ENCODE results near the gene ATP2B2. TPM values are rescaled to one million over a fixed set of nuclear protein-coding genes. Genes with fewer than 3 reads are reported as not detected.

Gene ATP2B2
- total and polyA plus RNA-seq, 10 of the 15 experiments (the other 5 are each of a cell fraction or from before 2014, with no cell fraction given): 0.04 TPM; not detected in 9

DNA sequence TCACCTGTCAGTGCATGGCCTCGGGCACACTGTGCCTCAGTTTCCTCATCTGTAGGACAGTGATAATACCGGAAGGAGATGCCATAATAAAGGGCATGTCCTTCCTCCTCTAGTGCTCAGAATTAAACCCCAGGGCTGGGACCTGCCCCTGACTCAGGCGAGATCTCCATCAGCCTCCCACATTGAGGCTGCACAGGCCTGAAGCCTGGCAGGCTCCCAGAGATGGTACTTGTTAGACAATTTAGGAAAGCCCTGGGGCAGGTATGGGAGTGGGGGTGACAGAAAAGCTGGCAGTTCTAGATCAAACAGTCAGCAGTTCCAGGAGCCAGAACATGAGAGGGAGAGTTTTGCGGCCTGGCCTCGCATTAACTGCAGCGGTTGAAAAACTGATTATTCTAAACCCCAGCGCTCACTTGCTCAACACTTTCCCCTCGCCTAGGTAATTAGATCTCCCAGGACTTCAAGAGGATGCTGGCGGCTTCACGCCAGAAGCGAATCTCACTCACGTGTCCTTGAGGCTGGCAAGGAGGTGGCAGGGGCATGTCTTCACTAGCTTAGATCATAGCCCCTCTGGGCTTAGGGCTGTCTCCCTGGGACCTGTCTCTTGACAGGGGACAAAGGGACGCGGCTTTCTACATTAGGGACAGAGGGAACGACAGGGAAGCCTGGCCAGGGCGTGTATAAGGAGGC, 73.1 kb downstream of the ATP2B2 start:
- no TSS peak for BruUV-seq (replicated peaks)
- FAIRE-seq: no peak
- ATAC-seq: no peak
- H3K4me3 ChIP-seq: no peak overlapping the region
- ChIA-PET CTCF (interaction anchor here (0.6 to 1.5 kb wide), 2 partner anchors 15 to 349 kb away, joined by 3 read pairs; no protein-coding TSS in a partner anchor), POLR2A (interaction anchor here (0.6 kb wide), 1 partner anchor 48 kb away, joined by 3 read pairs; no protein-coding TSS in a partner anchor), SMC1A (ENCODE audit: uncharacterized antibody, unreplicated experiment) (interaction anchor here (0.5 kb wide), 1 partner anchor 319 kb away, joined by 4 read pairs; no protein-coding TSS in a partner anchor), RAD21 (ENCODE audit: unreplicated experiment) (no interaction called here)
- no peaks in the 10 kb centered on the region for H3K79me2 ChIP-seq (ENCODE audit: control insufficient read depth, insufficient read depth, low read length)
- no peak overlapping the region for H2AFZ ChIP-seq (ENCODE audit: control insufficient read depth, low read depth, low read length)
- H3K9ac ChIP-seq (ENCODE audit: control insufficient read depth, insufficient read depth, low read length): no peak overlapping the region
- H3K36me3 ChIP-seq (ENCODE audit: control insufficient read depth in 2 of 2, insufficient read depth in 2 of 2, low read length in 1 of 2): no peaks in the 10 kb centered on the region
- H3K4me2 ChIP-seq (ENCODE audit: control insufficient read depth, insufficient read depth): no peak overlapping the region
- in situ Hi-C loops (cut with MboI) (no loop called here), intact Hi-C loops (cut with micrococcal nuclease; ENCODE audit: unreplicated experiment) (no loop called here)
- DNase-seq (ENCODE audit: low read depth, low spot score): no peak
- H3K27ac ChIP-seq (ENCODE audit: control insufficient read depth, insufficient read depth): no peak overlapping the region
- H3K27me3 ChIP-seq (replicated peaks in 1 of 2; ENCODE audit: control insufficient read depth in 2 of 2, insufficient read depth in 2 of 2, low read length in 1 of 2): no peaks in the 10 kb centered on the region
- peaks cover 5% of the 10 kb centered on the region for H3K4me1 ChIP-seq (ENCODE audit: control insufficient read depth, insufficient read depth, low read length)
- H3K9me3 ChIP-seq (replicated peaks; ENCODE audit: control insufficient read depth, insufficient read depth, low read length): no peaks in the 10 kb centered on the region
- H4K20me1 ChIP-seq (ENCODE audit: control insufficient read depth, insufficient read depth): no peaks in the 10 kb centered on the region
- WGBS (ENCODE audit: insufficient coverage, insufficient replicate concordance, low lambda C conversion rate, missing lambda C conversion rate): 60% methylated on average over 16 of the region's 16 CpGs
- TF ChIP-seq MXI1 (IDR thresholded peaks at IDR 0.05; ENCODE audit: low read depth, low read length) (no peak), SMC3 (IDR thresholded peaks at IDR 0.05; ENCODE audit: borderline replicate concordance, low read length) (no peak), STAT1 (conservative IDR thresholded peaks at IDR 0.05) (no peak), PAX8 (IDR thresholded peaks at IDR 0.05) (no peak), SP1 (IDR thresholded peaks at IDR 0.05; ENCODE audit: low read depth, low read length) (no peak), HDAC6 (IDR thresholded peaks at IDR 0.05; ENCODE audit: unreplicated experiment) (no peak), SMARCA5 (IDR thresholded peaks at IDR 0.05) (no peak), BMI1 (IDR thresholded peaks at IDR 0.05; ENCODE audit: borderline replicate concordance) (no peak), ZNF384 (IDR thresholded peaks at IDR 0.05; ENCODE audit: borderline replicate concordance, low read depth, low read length) (no peak)
- TF ChIP-seq, protein P1, sequence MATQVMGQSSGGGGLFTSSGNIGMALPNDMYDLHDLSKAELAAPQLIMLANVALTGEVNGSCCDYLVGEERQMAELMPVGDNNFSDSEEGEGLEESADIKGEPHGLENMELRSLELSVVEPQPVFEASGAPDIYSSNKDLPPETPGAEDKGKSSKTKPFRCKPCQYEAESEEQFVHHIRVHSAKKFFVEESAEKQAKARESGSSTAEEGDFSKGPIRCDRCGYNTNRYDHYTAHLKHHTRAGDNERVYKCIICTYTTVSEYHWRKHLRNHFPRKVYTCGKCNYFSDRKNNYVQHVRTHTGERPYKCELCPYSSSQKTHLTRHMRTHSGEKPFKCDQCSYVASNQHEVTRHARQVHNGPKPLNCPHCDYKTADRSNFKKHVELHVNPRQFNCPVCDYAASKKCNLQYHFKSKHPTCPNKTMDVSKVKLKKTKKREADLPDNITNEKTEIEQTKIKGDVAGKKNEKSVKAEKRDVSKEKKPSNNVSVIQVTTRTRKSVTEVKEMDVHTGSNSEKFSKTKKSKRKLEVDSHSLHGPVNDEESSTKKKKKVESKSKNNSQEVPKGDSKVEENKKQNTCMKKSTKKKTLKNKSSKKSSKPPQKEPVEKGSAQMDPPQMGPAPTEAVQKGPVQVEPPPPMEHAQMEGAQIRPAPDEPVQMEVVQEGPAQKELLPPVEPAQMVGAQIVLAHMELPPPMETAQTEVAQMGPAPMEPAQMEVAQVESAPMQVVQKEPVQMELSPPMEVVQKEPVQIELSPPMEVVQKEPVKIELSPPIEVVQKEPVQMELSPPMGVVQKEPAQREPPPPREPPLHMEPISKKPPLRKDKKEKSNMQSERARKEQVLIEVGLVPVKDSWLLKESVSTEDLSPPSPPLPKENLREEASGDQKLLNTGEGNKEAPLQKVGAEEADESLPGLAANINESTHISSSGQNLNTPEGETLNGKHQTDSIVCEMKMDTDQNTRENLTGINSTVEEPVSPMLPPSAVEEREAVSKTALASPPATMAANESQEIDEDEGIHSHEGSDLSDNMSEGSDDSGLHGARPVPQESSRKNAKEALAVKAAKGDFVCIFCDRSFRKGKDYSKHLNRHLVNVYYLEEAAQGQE (IDR thresholded peaks at IDR 0.05; ENCODE audit: low read depth, low read length): no peak
- TF ChIP-seq, protein P2, sequence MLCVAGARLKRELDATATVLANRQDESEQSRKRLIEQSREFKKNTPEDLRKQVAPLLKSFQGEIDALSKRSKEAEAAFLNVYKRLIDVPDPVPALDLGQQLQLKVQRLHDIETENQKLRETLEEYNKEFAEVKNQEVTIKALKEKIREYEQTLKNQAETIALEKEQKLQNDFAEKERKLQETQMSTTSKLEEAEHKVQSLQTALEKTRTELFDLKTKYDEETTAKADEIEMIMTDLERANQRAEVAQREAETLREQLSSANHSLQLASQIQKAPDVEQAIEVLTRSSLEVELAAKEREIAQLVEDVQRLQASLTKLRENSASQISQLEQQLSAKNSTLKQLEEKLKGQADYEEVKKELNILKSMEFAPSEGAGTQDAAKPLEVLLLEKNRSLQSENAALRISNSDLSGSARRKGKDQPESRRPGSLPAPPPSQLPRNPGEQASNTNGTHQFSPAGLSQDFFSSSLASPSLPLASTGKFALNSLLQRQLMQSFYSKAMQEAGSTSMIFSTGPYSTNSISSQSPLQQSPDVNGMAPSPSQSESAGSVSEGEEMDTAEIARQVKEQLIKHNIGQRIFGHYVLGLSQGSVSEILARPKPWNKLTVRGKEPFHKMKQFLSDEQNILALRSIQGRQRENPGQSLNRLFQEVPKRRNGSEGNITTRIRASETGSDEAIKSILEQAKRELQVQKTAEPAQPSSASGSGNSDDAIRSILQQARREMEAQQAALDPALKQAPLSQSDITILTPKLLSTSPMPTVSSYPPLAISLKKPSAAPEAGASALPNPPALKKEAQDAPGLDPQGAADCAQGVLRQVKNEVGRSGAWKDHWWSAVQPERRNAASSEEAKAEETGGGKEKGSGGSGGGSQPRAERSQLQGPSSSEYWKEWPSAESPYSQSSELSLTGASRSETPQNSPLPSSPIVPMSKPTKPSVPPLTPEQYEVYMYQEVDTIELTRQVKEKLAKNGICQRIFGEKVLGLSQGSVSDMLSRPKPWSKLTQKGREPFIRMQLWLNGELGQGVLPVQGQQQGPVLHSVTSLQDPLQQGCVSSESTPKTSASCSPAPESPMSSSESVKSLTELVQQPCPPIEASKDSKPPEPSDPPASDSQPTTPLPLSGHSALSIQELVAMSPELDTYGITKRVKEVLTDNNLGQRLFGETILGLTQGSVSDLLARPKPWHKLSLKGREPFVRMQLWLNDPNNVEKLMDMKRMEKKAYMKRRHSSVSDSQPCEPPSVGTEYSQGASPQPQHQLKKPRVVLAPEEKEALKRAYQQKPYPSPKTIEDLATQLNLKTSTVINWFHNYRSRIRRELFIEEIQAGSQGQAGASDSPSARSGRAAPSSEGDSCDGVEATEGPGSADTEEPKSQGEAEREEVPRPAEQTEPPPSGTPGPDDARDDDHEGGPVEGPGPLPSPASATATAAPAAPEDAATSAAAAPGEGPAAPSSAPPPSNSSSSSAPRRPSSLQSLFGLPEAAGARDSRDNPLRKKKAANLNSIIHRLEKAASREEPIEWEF (IDR thresholded peaks at IDR 0.05; ENCODE audit: insufficient replicate concordance, low read depth, low read length): no peak
- TF ChIP-seq, protein P3, sequence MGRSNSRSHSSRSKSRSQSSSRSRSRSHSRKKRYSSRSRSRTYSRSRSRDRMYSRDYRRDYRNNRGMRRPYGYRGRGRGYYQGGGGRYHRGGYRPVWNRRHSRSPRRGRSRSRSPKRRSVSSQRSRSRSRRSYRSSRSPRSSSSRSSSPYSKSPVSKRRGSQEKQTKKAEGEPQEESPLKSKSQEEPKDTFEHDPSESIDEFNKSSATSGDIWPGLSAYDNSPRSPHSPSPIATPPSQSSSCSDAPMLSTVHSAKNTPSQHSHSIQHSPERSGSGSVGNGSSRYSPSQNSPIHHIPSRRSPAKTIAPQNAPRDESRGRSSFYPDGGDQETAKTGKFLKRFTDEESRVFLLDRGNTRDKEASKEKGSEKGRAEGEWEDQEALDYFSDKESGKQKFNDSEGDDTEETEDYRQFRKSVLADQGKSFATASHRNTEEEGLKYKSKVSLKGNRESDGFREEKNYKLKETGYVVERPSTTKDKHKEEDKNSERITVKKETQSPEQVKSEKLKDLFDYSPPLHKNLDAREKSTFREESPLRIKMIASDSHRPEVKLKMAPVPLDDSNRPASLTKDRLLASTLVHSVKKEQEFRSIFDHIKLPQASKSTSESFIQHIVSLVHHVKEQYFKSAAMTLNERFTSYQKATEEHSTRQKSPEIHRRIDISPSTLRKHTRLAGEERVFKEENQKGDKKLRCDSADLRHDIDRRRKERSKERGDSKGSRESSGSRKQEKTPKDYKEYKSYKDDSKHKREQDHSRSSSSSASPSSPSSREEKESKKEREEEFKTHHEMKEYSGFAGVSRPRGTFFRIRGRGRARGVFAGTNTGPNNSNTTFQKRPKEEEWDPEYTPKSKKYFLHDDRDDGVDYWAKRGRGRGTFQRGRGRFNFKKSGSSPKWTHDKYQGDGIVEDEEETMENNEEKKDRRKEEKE (IDR thresholded peaks at IDR 0.05): no peak
